Neuronal stem cell (in vitro differentiated cells): Measurements from ENCODE around the gene EXO5.
"Not testable (repeated sequence)": the region's sequence is repeated elsewhere in the genome, so short reads cannot be mapped to it uniquely, and the experiment has no call there.

ENCODE experiments used
- DNase-seq: peaks from one replicate; pipeline ENCODE4 v3.0.0-alpha.2; 2013; ENCODE audit warnings: low spot score
- H2AFZ ChIP-seq: one replicate; pipeline ENCODE4 v1.6.1; 2013; ENCODE audit warnings: mild to moderate bottlenecking, low read length, inconsistent platforms
- H2AK5ac ChIP-seq: 2 replicates; pipeline ENCODE4 v1.6.1; 2013; ENCODE audit warnings: low read depth, mild to moderate bottlenecking, inconsistent platforms, low read length, moderate library complexity, mixed read lengths
- H2BK120ac ChIP-seq: 2 replicates; pipeline ENCODE4 v1.6.1; 2013; ENCODE audit warnings: low read depth, mild to moderate bottlenecking, inconsistent platforms, low read length, moderate library complexity, mixed read lengths
- H2BK12ac ChIP-seq: one replicate; pipeline ENCODE4 v1.6.1; 2013; ENCODE audit warnings: low read length, inconsistent platforms
- H2BK15ac ChIP-seq: 2 replicates; pipeline ENCODE4 v1.6.1; 2013; ENCODE audit warnings: mild to moderate bottlenecking, low read length, inconsistent platforms, mixed read lengths
- H2BK5ac ChIP-seq: one replicate; pipeline ENCODE4 v1.6.1; 2013; ENCODE audit warnings: inconsistent platforms, mild to moderate bottlenecking, low read length, moderate library complexity
- H3K14ac ChIP-seq: one replicate; pipeline ENCODE4 v1.6.1; 2013; ENCODE audit warnings: low read length, inconsistent platforms
- H3K18ac ChIP-seq: 2 replicates; pipeline ENCODE4 v1.6.1; 2013; ENCODE audit warnings: low read length, inconsistent platforms
- H3K23ac ChIP-seq: 2 replicates; pipeline ENCODE4 v1.6.1; 2013; ENCODE audit warnings: low read depth, mild to moderate bottlenecking, mixed read lengths, low read length, inconsistent platforms; ENCODE audit not compliant: poor library complexity
- H3K27ac ChIP-seq: replicated peaks from 3 replicates; pipeline ENCODE4 v1.5.1; 2013; ENCODE audit warnings: low read length, inconsistent platforms
- H3K27me3 ChIP-seq, 3 experiments: 2 replicates each; pipeline ENCODE4 v1.6.1; 2013; ENCODE audit warnings: low read length in 3 of 3, mild to moderate bottlenecking in 2 of 3, inconsistent platforms in 1 of 3, low read depth in 1 of 3, mixed read lengths in 1 of 3, moderate library complexity in 1 of 3; ENCODE audit not compliant: control insufficient read depth in 3 of 3, insufficient read depth in 3 of 3
- H3K36me3 ChIP-seq, 2 donors: replicated peaks in 1 of 2; 2 replicates each; pipeline ENCODE4 v1.6.1; 2013; ENCODE audit warnings: low read length in 2 of 2; ENCODE audit not compliant: control insufficient read depth in 2 of 2, insufficient read depth in 2 of 2
- H3K4ac ChIP-seq: 2 replicates; pipeline ENCODE4 v1.6.1; 2013; ENCODE audit warnings: inconsistent platforms, mild to moderate bottlenecking, low read length, moderate library complexity
- H3K4me1 ChIP-seq, 2 donors: 1 replicate in 1 of 2; 2 replicates in 1 of 2; pipeline ENCODE4 v1.6.1; 2013; ENCODE audit warnings: low read length in 2 of 2, low read depth in 1 of 2; ENCODE audit not compliant: control insufficient read depth in 2 of 2, insufficient read depth in 1 of 2
- H3K4me2 ChIP-seq: one replicate; pipeline ENCODE4 v1.6.1; 2013; ENCODE audit warnings: mild to moderate bottlenecking, low read length, inconsistent platforms; ENCODE audit not compliant: insufficient read depth, poor library complexity, severe bottlenecking
- H3K4me3 ChIP-seq, 2 donors: 2 replicates each; pipeline ENCODE4 v1.5.1; 2013; ENCODE audit warnings: low read length in 2 of 2, mild to moderate bottlenecking in 2 of 2, inconsistent platforms in 1 of 2, moderate library complexity in 1 of 2
- H3K79me1 ChIP-seq: one replicate; pipeline ENCODE4 v1.6.1; 2013; ENCODE audit warnings: low read depth, mild to moderate bottlenecking, inconsistent platforms, low read length, moderate library complexity
- H3K9ac ChIP-seq: one replicate; pipeline ENCODE4 v1.6.1; 2013; ENCODE audit warnings: mild to moderate bottlenecking, low read depth, low read length, inconsistent platforms; ENCODE audit not compliant: poor library complexity
- H3K9me3 ChIP-seq, 2 donors: replicated peaks in 1 of 2; 2 replicates each; pipeline versions ENCODE3 to v1.6.1; 2013; ENCODE audit warnings: low read length in 2 of 2, mild to moderate bottlenecking in 2 of 2, inconsistent platforms in 1 of 2, low read depth in 1 of 2, mixed read lengths in 1 of 2, moderate library complexity in 1 of 2; ENCODE audit not compliant: control insufficient read depth in 2 of 2, insufficient read depth in 1 of 2
- H4K8ac ChIP-seq: one replicate; pipeline ENCODE4 v1.6.1; 2013; ENCODE audit warnings: low read depth, mild to moderate bottlenecking, inconsistent platforms, low read length, moderate library complexity
- H4K91ac ChIP-seq: one replicate; pipeline ENCODE4 v1.6.1; 2013; ENCODE audit warnings: low read length, low read depth, mild to moderate bottlenecking, inconsistent platforms; ENCODE audit not compliant: poor library complexity
- WGBS, 2 donors: extraction: QIAGEN DNeasy Blood & Tissue Kit; methylation state at CpG; one replicate each; pipeline ENCODE4 v1.1.7; 2013; ENCODE audit warnings: missing lambda C conversion rate in 2 of 2, mixed read lengths in 1 of 2; ENCODE audit not compliant: insufficient read length in 2 of 2, insufficient replicate concordance in 1 of 2; ENCODE audit errors: extremely low coverage in 2 of 2; 5-methylcytosine and 5-hydroxymethylcytosine counted together

EXO5 gene

DNA sequence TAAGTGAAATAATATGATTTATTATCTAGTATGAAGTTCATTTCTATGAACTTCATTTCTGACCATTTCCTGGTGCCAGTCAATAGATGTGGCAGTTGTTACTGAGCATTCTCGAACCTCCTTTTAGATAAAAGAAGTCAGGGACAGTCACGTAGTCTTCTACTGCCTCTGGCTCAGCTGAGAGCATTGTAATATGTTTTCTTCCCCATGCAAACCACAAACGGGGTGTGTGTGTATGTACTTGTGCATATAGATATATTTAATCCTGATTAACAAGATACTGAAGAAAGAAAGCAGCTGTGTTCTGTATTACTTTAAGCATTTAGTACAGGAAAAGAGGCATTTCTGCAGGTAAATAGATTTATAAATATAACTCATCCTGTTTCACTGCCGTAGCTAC is 44.5 kb downstream of the EXO5 start:
- Histone ChIP-seq H3K23ac (no peak overlapping the region), H3K4me2 (no peak overlapping the region), H4K8ac (no peak overlapping the region), H3K36me3 (no peaks in the 10 kb centered on the region), H3K27me3 (no peaks in the 10 kb centered on the region), H3K9ac (no peak overlapping the region), H2BK12ac (no peak overlapping the region), H2BK15ac (no peak overlapping the region), H3K4ac (no peak overlapping the region), H3K4me1 (no peaks in the 10 kb centered on the region), H3K79me1 (no peaks in the 10 kb centered on the region), H2AK5ac (no peak overlapping the region), H2BK5ac (no peak overlapping the region), H2BK120ac (no peak overlapping the region), H3K4me3 (no peak overlapping the region), H2AFZ (no peak overlapping the region), H3K27ac (no peak overlapping the region), H4K91ac (no peak overlapping the region), H3K14ac (no peak overlapping the region), H3K18ac (no peak overlapping the region), H3K9me3 (no peaks in the 10 kb centered on the region)
- no peak for DNase-seq
- no CpG with 5 or more reads among the region's 4 CpGs for WGBS, 2 donors

DNA sequence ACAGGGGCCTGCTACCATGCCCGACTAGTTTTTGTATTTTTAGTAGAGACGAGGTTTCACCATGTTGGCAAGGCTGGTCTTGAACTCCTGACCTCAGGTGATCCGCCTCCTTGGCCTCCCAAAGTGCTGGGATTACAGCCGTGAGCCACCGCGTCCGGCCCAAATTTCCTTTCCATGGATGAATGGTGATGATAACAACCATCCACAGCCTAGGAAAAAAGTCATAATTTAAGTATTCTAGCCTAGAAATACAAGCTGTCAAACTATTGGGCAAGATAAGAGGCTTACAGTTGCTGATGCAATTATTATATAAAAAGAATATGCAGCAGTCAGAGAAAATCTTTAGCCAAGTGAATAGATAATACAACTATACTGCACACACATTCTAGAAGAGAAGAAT is 46.2 kb downstream of the EXO5 start:
- not testable (repeated sequence) for H3K9me3 ChIP-seq, H3K4me2 ChIP-seq, DNase-seq, H3K23ac ChIP-seq, H3K9ac ChIP-seq, H3K14ac ChIP-seq, H2AK5ac ChIP-seq, H3K4ac ChIP-seq, H3K79me1 ChIP-seq, H2BK15ac ChIP-seq, H4K8ac ChIP-seq, H2BK12ac ChIP-seq, H2BK120ac ChIP-seq, H2BK5ac ChIP-seq, H3K36me3 ChIP-seq, H3K18ac ChIP-seq, H3K4me1 ChIP-seq, H3K27me3 ChIP-seq, H2AFZ ChIP-seq, H3K4me3 ChIP-seq, H3K27ac ChIP-seq, H4K91ac ChIP-seq
- WGBS, 2 donors = no CpG with 5 or more reads among the region's 7 CpGs

DNA sequence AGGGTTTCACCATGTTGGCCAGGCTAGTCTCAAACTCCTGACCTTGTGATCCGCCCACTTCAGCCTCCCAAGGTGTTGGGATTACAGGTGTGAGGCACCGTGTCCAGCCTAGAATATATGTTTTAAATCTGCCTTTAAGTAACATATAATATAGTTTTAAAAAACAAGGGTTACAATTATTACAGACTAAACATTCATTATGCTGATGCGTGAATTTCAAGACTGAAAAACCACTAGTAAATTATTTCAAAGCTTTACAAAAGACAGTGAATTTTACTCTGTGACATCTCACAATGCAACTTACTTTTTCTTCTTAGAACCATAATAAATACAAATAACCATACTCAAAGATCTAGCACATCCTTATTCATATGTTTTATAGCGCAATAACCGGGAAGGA is 47.6 kb downstream of the EXO5 start:
- no peaks in the 10 kb centered on the region for H3K9me3 ChIP-seq
- H3K36me3 ChIP-seq = no peaks in the 10 kb centered on the region
- no peak overlapping the region for H3K4me2 ChIP-seq

DNA sequence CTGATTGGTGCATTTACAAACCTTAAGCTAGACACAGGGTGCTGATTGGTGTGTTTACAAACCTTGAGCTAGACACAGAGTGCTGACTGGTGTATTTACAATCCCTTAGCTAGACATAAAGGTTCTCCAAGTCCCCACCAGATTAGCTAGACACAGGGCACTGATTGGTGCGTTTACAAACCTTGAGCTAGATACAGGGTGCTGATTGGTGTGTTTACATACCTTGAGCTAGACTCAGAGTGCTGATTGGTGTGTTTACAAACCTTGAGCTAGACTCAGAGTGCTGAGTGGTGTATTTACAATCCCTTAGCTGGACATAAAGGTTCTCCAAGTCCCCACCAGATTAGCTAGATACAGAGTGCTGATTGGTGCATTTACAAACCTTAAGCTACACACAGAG is 49.7 kb downstream of the EXO5 start:
- H4K8ac ChIP-seq, H3K4ac ChIP-seq, H3K4me1 ChIP-seq, H3K36me3 ChIP-seq, H3K9ac ChIP-seq, H2BK120ac ChIP-seq, H3K9me3 ChIP-seq, H3K23ac ChIP-seq, H3K14ac ChIP-seq, H4K91ac ChIP-seq, H2AK5ac ChIP-seq, H3K4me2 ChIP-seq, DNase-seq, H3K27me3 ChIP-seq, H2AFZ ChIP-seq, H2BK5ac ChIP-seq, H3K4me3 ChIP-seq, H3K18ac ChIP-seq, H3K27ac ChIP-seq, H2BK12ac ChIP-seq, H3K79me1 ChIP-seq, H2BK15ac ChIP-seq: not testable (repeated sequence)
- no CpG with 5 or more reads among the region's 1 CpG for WGBS, 2 donors

More for the DNA sequence above, 47.6 kb downstream of the EXO5 start:
- Histone ChIP-seq H3K27ac (no peak overlapping the region), H2AFZ (no peak overlapping the region), H2BK12ac (no peak overlapping the region), H2AK5ac (no peak overlapping the region), H3K4ac (no peak overlapping the region), H3K14ac (no peak overlapping the region), H3K27me3 (no peaks in the 10 kb centered on the region), H3K4me1 (no peaks in the 10 kb centered on the region), H3K23ac (no peak overlapping the region), H3K79me1 (no peaks in the 10 kb centered on the region), H2BK5ac (no peak overlapping the region), H3K18ac (no peak overlapping the region), H2BK120ac (no peak overlapping the region), H3K9ac (no peak overlapping the region), H4K91ac (no peak overlapping the region), H2BK15ac (no peak overlapping the region), H4K8ac (no peak overlapping the region), H3K4me3 (no peak overlapping the region)
- DNase-seq = no peak
- no CpG with 5 or more reads among the region's 5 CpGs for WGBS, 2 donors
